Measurements from ENCODE around the gene EEIG2.

DNA sequence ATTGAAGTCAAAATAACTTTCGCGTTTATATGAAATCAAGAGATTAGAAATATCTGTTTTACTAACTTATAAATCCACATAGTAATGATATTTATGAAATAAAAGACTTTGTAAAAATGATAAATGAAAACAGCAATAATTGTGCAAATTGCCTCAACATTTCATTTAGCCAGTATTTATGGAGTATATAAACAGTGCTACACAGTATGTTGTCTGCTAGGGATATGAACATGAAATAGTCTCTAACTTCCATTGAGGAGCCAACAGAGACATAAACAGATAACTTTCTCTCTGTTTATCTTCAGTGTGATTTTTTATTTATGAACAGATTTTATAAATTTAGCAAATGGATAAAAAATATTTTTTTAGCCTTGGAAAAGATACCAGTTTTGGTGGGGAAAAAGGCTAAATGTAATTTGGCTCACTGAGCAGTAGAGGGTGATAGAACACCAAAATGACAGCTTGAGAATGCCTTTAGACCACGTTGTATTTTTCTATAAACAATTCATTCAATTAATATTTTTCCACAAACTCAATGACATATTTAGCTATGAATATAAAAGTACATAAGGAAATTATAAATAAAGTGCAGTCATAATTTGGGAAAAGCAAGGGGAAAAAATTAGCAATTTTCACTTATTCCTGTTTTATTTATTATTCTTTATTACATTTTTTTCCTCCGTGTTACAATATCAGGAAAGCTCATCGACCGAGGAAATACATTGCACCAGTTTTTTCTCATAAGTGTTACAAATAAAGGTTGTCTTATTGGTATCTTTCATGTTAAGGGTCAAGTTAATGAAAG is 47.5 kb upstream of the EEIG2 start:
- no peak for TF ChIP-seq POLR2AphosphoS5 (IDR thresholded peaks at IDR 0.05; ENCODE audit: low read depth, low read length)
- no peak for TF ChIP-seq POLR2A (IDR thresholded peaks at IDR 0.05; ENCODE audit: low read depth, low read length)
- TF ChIP-seq TAF1 (IDR thresholded peaks at IDR 0.05; ENCODE audit: borderline replicate concordance, low read depth, low read length) = no peak

Measured in GM12892 (cell line).